Daoy (cell line): ENCODE data around the gene GORAB. TPM values are rescaled to one million over a fixed set of nuclear protein-coding genes. Genes with fewer than 3 reads are reported as not detected.

Experiments used
- DNase-seq: peaks from one replicate; pipeline ENCODE4 v3.0.0-alpha.2; 2015; ENCODE audit warnings: low read depth
- total RNA-seq: library from RNA; depleted of rRNA; stranded (reverse); fragments of >200 nt; shearing (Covaris generic); gene quantifications from 2 replicates; pipeline ENCODE4 v1.2.3, GENCODE V29; 2014

GORAB gene
- total RNA-seq, 1 experiment from 2014 or later = 14.2 TPM

GRCh38 chr1:170538687-170539086 lies 6.7 kb downstream of the GORAB start:
- no peak for DNase-seq

GRCh38 chr1:170539154-170539553 lies 7.2 kb downstream of the GORAB start:
- DNase-seq = no peak

GRCh38 chr1:170544624-170545023 lies 12.7 kb downstream of the GORAB start:
- no peak for DNase-seq

- peak; percentile 9 for DNase-seq
Measured at GRCh38 chr1:170545476-170545875, 13.5 kb downstream of the GORAB start.

- DNase-seq = no peak
Measured at GRCh38 chr1:170547255-170547654, 15.3 kb downstream of the GORAB start.

- DNase-seq = no peak
Measured at GRCh38 chr1:170548497-170548896, 16.5 kb downstream of the GORAB start.

GRCh38 chr1:170555370-170555769 lies 23.4 kb downstream of the GORAB start:
- DNase-seq = no peak

- no peak for DNase-seq
Measured at GRCh38 chr1:170556917-170557316, 25.0 kb downstream of the GORAB start.

GRCh38 chr1:170558731-170559130 lies 26.8 kb downstream of the GORAB start:
- DNase-seq = no peak

- no peak for DNase-seq
Measured at GRCh38 chr1:170559166-170559565, 27.2 kb downstream of the GORAB start.

- DNase-seq = no peak
Measured at GRCh38 chr1:170560681-170561285, 28.8 kb downstream of the GORAB start.

GRCh38 chr1:170562646-170563338 lies 30.8 kb downstream of the GORAB start:
- DNase-seq = peak; percentile 84

- no peak for DNase-seq
Measured at GRCh38 chr1:170567214-170567613, 35.2 kb downstream of the GORAB start.

- no peak for DNase-seq
Measured at GRCh38 chr1:170568197-170568596, 36.2 kb downstream of the GORAB start.

- no peak for DNase-seq
Measured at GRCh38 chr1:170576980-170577379, 45.0 kb downstream of the GORAB start.

- DNase-seq = no peak
Measured at GRCh38 chr1:170578359-170578758, 46.4 kb downstream of the GORAB start.

GRCh38 chr1:170580636-170581440 lies 48.9 kb downstream of the GORAB start:
- DNase-seq = no peak

- DNase-seq = no peak
Measured at GRCh38 chr1:170583186-170583585, 51.2 kb downstream of the GORAB start.

GRCh38 chr1:170586321-170587252 lies 54.6 kb downstream of the GORAB start:
- no peak for DNase-seq

GRCh38 chr1:170587253-170587593 lies 55.3 kb downstream of the GORAB start:
- no peak for DNase-seq

GRCh38 chr1:170590921-170591705 lies 59.1 kb downstream of the GORAB start:
- no peak for DNase-seq
